NOMO-1 treated with DMSO at 0.1 percent for 48 hours (cell line): ENCODE measurements around the gene CACNA1E.

ENCODE experiments used
- DNase-seq: peaks from one replicate; lab custom pipeline; 2025; ENCODE audit not compliant: unreplicated experiment; lab: John Stamatoyannopoulos, UW

The CACNA1E gene

GRCh38 chr1:181559142-181559541 is 75.8 kb downstream of the CACNA1E start:
- no peak for DNase-seq

- DNase-seq: no peak
Measured at GRCh38 chr1:181562395-181562794, 79.1 kb downstream of the CACNA1E start.

GRCh38 chr1:181568736-181569135 is 85.4 kb downstream of the CACNA1E start:
- DNase-seq: no peak

GRCh38 chr1:181577475-181577874 is 94.2 kb downstream of the CACNA1E start:
- DNase-seq: no peak

- no peak for DNase-seq
Measured at GRCh38 chr1:181583598-181583997, 100.3 kb downstream of the CACNA1E start.

GRCh38 chr1:181587870-181588438 is 104.6 kb downstream of the CACNA1E start:
- no peak for DNase-seq

- no peak for DNase-seq
Measured at GRCh38 chr1:181588631-181589030, 105.3 kb downstream of the CACNA1E start.

- DNase-seq: no peak
Measured at GRCh38 chr1:181592255-181592859, 109.0 kb downstream of the CACNA1E start.

GRCh38 chr1:181593042-181593441 is 109.7 kb downstream of the CACNA1E start:
- DNase-seq: no peak

- DNase-seq: no peak
Measured at GRCh38 chr1:181594553-181594952, 111.2 kb downstream of the CACNA1E start.

GRCh38 chr1:181595234-181595633 is 111.9 kb downstream of the CACNA1E start:
- DNase-seq: no peak

- DNase-seq: no peak
Measured at GRCh38 chr1:181601186-181601950, 118.1 kb downstream of the CACNA1E start.

GRCh38 chr1:181603735-181604410 is 120.6 kb downstream of the CACNA1E start:
- no peak for DNase-seq

GRCh38 chr1:181604482-181605249 is 121.3 kb downstream of the CACNA1E start:
- no peak for DNase-seq

GRCh38 chr1:181607524-181607923 is 124.2 kb downstream of the CACNA1E start:
- DNase-seq: no peak

- no peak for DNase-seq
Measured at GRCh38 chr1:181608386-181608785, 125.1 kb downstream of the CACNA1E start.

- DNase-seq: no peak
Measured at GRCh38 chr1:181608948-181609347, 125.6 kb downstream of the CACNA1E start.

GRCh38 chr1:181612100-181612499 is 128.8 kb downstream of the CACNA1E start:
- no peak for DNase-seq

GRCh38 chr1:181618559-181618958 is 135.2 kb downstream of the CACNA1E start:
- no peak for DNase-seq

GRCh38 chr1:181620183-181620582 is 136.9 kb downstream of the CACNA1E start:
- DNase-seq: no peak

GRCh38 chr1:181623850-181624249 is 140.5 kb downstream of the CACNA1E start:
- no peak for DNase-seq
